Activated CD8-positive, alpha-beta memory T cell treated with anti-CD3 and anti-CD28 coated beads, Interleukin-2, amount 50 U/mL, for 24 hours (primary cell): ENCODE measurements around the gene SPATA31C2.
"Not testable (repeated sequence)": the region's sequence is repeated elsewhere in the genome, so short reads cannot be mapped to it uniquely, and the experiment has no call there.

Experiments
- DNase-seq: peaks from one replicate; pipeline ENCODE4 v3.0.0-alpha.2; 2020; ENCODE audit errors: extremely low read depth

SPATA31C2 gene

GRCh38 chr9:88138375-88138774 is at the start of gene SPATA31C2:
SPATA31C2 (minus strand) TSS chr9:88138475; CDS start chr9:88138446, 29 bp downstream.
- not testable (repeated sequence) for DNase-seq

GRCh38 chr9:88187631-88188030 is 49.4 kb upstream of the SPATA31C2 start:
- no peak for DNase-seq

GRCh38 chr9:88186495-88187110 is 48.3 kb upstream of the SPATA31C2 start:
- DNase-seq, result no peak

- DNase-seq, result no peak
Observed at GRCh38 chr9:88184976-88185375, 46.7 kb upstream of the SPATA31C2 start.

- DNase-seq, result no peak
Observed at GRCh38 chr9:88183798-88184495, 45.7 kb upstream of the SPATA31C2 start.

GRCh38 chr9:88182501-88182900 is 44.2 kb upstream of the SPATA31C2 start:
- DNase-seq, result no peak

GRCh38 chr9:88180081-88180765 is 41.9 kb upstream of the SPATA31C2 start:
- no peak for DNase-seq

GRCh38 chr9:88179062-88179521 is 40.8 kb upstream of the SPATA31C2 start:
- DNase-seq, result no peak

GRCh38 chr9:88178641-88179040 is 40.4 kb upstream of the SPATA31C2 start:
- no peak for DNase-seq

- no peak for DNase-seq
Observed at GRCh38 chr9:88177371-88177770, 39.1 kb upstream of the SPATA31C2 start.

- no peak for DNase-seq
Observed at GRCh38 chr9:88174324-88174723, 36.0 kb upstream of the SPATA31C2 start.

GRCh38 chr9:88173378-88173999 is 35.2 kb upstream of the SPATA31C2 start:
- no peak for DNase-seq

- DNase-seq, result no peak
Observed at GRCh38 chr9:88169700-88170099, 31.4 kb upstream of the SPATA31C2 start.

- DNase-seq, result no peak
Observed at GRCh38 chr9:88168564-88168963, 30.3 kb upstream of the SPATA31C2 start.

GRCh38 chr9:88166660-88167059 is 28.4 kb upstream of the SPATA31C2 start:
- DNase-seq, result no peak

- DNase-seq, result no peak
Observed at GRCh38 chr9:88164850-88165249, 26.6 kb upstream of the SPATA31C2 start.

- DNase-seq, result no peak
Observed at GRCh38 chr9:88161144-88161543, 22.9 kb upstream of the SPATA31C2 start.

GRCh38 chr9:88143957-88144625 is 5.8 kb upstream of the SPATA31C2 start:
- DNase-seq, result no peak

- DNase-seq, result no peak
Observed at GRCh38 chr9:88143179-88143578, 4.9 kb upstream of the SPATA31C2 start.

GRCh38 chr9:88133552-88133951 is 4.7 kb downstream of the SPATA31C2 start:
- DNase-seq, result not testable (repeated sequence)

GRCh38 chr9:88129556-88129955 is 8.7 kb downstream of the SPATA31C2 start:
- DNase-seq, result not testable (repeated sequence)
